ENCODE results near the gene IFT43.

- no peak for TF ChIP-seq GATA2 (CRISPR knock-in tag; IDR thresholded peaks at IDR 0.05)
- no peak for TF ChIP-seq CHD2 (IDR thresholded peaks at IDR 0.05; ENCODE audit: low read length, partially characterized antibody)
- TF ChIP-seq CTCF (IDR thresholded peaks at IDR 0.05): no peak
- TF ChIP-seq JUND (IDR thresholded peaks at IDR 0.05): no peak
- TF ChIP-seq EZH2phosphoT487 (IDR thresholded peaks at IDR 0.05; ENCODE audit: borderline replicate concordance, low read depth): no peak
- no peak for TF ChIP-seq RCOR1 (IDR thresholded peaks at IDR 0.05; ENCODE audit: low read length)
- no peak for TF ChIP-seq USF2 (IDR thresholded peaks at IDR 0.05; ENCODE audit: borderline replicate concordance, low read depth, low read length)
- no peak for TF ChIP-seq NRF1 (IDR thresholded peaks at IDR 0.05; ENCODE audit: low read depth, low read length)
- TF ChIP-seq TEAD4 (IDR thresholded peaks at IDR 0.05; ENCODE audit: borderline replicate concordance, insufficient read depth): no peak
- TF ChIP-seq RFX5 (IDR thresholded peaks at IDR 0.05; ENCODE audit: low read length): no peak
These were observed 139.9 kb downstream of the IFT43 start for GRCh38 chr14:76125511-76125910.

Measured in SK-N-SH (cell line).